GM21737 (cell line): ENCODE results near the gene STEAP3.

ENCODE experiments used
- ATAC-seq: cut with Tn5 transposase; IDR thresholded peaks from one replicate; pipeline ENCODE4 v1.9.1; 2021; ENCODE audit warnings: mild to moderate bottlenecking, moderate library complexity; ENCODE audit not compliant: unreplicated experiment

The STEAP3 gene

DNA sequence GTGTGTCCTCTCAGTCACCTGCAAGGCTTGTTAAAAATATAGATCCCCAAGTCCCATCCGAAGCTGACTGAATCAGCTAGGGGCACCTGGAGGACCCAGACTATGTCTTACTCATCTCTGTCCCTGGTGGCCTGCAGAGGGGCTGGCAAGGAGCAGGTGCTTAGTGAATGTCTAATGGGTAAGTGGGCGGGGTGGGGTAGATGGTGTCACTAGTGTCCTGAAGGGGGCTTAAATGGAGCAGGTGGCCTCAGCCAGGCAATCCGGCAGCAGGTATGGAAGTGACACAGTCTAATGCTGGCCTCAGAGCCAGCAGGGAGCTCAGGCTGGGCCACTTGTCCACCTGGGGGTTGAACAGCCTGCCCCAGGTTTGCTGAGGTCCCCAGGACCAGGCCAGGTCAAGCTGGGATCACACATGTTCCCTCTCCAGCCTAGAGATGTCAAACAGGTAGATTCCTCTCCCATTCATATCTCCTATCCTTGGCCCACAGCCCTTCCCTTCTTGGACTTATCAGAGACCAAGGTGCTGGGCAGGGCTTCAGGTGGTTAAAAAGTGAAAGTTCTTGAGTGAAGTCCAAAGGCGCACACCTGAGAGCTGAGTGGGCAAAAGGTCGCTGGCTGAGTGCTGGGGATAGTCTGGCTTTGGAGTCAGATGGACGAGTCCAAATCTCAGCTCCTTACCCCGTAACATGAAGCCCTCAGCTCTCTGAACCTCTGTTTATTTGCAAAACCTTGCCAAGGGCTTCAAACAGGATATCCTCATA is 1.7 kb downstream of the STEAP3 start:
- no peak for ATAC-seq

DNA sequence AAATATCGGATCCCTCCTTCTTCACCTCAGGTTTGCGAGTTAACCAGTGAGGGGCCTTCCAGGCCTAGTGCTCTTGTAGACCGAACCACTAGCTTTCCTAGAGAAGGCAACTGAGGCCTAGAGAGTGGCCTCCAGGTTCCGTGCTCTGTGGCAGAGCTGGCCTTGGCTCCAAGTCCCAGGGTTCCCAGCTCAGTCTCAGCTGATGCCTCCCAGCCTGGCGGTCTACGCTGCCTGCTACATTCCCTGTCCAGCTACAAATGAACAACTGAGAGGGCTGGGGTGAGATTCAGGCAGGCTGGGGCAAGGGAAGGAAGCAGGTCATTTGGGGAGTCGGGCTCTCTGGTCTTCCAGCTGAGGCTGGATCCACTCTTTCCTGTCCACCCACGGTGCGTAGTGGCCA is 2.3 kb downstream of the STEAP3 start:
- ATAC-seq = no peak

DNA sequence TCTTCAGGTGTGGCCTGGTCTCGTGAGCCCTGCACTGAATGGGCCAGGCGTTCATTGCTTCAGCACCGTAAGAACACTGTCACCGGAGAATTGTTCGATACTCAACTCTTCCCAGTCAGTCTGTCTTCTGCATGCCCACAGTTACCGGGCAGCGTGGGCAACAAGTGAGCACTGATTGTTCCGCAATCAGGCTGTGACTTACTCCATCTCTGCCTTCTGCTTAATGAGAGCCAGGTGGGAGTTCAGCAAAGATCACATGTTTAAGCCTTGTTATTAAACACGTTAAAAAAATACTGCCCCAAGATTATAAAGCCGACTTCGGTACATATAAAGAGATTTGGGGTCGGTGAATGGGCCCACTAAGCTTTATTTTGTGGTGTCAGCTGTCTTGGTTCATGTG is 3.7 kb downstream of the STEAP3 start:
- no peak for ATAC-seq

DNA sequence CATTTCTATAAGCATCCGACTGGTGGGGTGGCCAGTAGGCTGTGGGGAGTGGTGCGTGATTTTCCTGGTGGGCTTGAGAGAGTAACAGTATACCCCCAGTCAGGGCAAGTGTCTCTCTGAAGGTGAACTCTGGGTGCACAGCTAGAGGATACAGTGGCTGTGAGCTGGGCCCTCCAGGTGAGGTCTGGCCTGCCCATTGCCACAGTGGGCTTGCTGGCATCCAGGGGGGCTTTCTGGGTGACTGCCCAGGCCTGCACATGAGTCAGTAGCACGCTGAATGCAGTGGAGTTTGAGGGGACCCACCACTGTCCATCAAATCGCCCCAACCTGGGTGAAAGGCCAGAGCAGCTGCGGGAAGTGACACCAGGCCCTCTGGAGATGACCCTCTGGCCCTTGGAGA is 4.5 kb downstream of the STEAP3 start:
- ATAC-seq = no peak

DNA sequence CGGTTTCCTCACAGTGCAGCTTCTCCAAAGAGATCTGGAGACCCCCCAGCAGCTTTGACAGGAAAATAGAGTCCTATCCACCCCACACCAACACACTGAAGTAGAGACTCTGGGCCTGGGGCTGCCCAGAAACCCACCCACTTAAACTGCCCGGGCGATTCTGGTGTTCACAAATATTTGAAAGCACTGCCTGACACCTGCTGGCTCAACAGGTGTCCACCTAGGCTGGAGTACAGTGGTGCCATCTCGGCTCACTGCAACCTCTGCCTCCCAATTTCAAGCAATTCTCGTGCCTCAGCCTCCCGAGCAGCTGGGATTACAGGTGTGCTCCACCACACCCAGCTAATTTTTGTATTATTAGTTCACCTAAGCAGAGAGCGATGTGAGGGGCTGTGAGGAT is 5.3 kb downstream of the STEAP3 start:
- ATAC-seq = no peak

DNA sequence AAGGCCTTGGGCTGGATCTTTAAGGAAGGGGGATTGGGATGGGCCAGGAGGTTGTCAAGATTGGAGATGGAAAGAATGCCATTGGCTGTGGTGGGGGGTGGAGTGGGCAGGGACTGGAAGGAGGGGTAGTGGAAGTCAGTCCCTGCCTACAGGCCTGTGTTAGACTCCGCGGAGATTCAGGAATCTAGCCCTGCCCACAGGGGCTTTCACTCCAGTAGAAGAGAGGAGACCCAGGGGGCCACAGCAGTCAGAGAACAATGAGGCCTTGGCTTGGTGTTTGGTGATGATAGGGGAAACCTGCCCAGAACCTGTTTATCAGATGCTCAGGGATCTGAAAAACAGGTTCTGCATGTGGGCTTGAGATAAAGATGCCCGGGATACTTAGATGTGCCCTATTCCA is 6.1 kb downstream of the STEAP3 start:
- no peak for ATAC-seq

DNA sequence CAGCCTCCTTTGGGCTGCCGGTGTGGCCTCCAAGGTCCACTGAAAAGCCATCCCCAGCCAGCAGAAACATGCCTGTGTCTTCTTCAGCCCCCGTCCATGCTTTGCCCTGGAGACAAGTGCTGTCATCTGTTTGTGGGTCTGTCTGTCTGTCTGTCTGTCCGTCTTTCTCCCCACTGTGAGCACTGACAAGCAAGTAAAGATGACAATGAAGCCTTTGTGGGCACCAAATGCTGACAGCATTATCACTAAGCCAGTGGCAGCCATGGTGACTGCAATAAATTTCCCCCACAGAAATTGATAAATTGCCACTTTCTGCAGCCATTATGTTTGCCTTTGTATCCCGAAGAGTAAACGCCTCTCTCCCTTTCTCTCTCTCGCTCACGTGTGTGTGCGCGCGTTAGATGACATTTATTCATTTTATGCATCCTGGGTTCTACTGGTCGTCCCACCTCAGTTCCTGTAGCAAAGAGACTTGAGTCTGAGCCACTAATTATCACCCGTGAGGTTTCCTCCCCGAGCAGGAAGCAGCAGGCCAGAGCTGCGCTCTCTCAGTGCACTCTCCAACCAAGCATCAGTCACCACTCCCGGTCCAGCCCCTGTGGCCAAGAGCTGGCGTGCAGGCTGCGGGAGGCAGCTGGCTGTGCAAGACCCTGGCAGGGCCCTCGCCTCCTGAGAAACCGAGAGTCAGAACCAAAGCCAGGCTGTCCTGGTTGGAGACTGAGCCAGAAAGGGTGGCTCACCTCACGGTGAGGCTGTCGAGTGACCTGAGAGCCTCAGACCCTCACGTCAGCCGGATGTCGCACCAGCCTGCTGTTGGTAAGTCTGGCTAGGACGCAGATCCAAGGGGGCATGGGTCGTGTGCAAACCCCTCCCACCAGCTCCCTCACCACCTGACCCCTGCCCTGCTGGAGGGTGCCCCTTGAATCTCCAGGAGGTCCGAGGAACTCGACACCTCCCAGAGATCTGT is 6.9 kb downstream of the STEAP3 start:
- no peak for ATAC-seq

DNA sequence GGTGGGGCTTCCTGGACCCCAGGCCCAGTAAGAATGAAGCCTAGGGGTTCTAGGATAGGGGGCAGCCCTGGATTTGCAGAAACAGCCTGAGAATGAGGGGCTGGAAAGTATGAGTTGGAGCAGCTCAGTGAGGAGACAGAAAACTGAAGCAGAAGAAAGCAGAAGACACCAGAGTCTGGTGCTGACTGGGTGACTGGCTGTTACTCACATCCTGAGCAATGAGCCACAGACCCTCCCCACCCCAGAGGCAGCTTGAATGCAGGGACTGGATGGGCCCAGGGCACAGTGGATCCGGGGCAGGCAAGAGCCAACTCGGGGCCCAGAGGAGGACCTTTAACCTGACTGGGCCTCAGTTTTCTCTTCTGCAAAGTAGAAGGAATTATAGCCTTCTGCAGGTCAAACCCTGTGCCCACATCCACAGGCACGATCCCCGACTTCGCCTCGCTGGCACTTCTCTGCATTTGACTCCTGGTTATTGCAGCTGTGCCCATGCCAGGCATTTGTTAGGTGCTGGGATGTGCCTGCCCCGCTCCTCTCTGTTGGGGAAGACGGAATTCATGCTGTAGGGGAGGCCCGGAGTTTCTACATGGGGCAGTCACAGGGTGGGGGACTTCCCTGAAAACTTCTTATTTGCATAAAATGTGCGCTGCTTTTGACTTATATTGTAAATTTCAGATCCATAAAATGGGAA is 8.5 kb downstream of the STEAP3 start:
- no peak for ATAC-seq

DNA sequence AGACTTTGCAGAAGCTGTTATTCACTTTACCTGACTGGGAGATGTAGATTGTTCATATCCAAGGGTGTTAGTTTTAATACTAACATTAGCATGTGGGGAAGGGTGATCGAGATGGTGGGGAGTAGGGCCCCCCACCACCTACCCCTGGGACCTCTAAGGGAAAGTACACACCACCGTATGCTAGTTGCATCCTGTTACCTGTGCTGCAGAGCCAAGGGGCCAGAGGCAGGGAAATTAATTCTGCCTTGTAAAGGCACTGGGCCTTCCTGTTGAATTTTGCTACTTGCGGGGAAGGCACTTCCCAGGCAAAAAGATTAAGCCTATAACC is 9.0 kb downstream of the STEAP3 start:
- ATAC-seq = no peak

DNA sequence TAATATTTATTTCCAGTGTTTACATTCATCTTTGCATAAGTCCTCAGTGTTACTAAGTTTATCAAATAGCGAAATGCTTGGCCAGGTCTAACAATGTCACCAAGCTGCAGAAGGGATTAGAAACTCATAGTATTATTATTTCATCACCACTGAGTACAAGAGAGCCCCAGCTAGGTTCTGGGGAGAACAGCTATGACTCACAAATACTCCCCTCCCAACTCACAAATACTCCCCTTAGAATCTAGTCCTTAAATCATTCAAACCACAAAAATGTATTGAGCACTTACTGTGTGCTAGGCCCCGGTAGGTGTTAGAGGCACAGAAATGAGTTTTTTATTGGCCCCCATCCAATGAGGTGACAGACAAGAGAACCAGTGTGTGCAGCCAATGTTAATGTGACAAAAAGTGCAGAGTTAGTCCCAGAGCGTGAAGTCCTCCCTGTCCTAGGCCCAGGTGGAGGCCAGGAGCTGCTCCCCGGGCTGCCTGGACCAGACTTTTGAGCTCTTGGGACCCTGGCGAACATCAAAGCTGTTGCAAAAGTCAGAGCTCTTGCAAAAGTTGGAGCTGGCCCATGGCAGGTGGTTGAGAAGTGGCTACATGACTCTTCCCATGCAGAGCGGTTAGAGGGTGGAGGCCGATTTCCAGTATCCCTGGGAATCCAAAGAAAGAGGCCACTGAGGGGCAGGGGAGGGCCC is 9.8 kb downstream of the STEAP3 start:
- no peak for ATAC-seq

DNA sequence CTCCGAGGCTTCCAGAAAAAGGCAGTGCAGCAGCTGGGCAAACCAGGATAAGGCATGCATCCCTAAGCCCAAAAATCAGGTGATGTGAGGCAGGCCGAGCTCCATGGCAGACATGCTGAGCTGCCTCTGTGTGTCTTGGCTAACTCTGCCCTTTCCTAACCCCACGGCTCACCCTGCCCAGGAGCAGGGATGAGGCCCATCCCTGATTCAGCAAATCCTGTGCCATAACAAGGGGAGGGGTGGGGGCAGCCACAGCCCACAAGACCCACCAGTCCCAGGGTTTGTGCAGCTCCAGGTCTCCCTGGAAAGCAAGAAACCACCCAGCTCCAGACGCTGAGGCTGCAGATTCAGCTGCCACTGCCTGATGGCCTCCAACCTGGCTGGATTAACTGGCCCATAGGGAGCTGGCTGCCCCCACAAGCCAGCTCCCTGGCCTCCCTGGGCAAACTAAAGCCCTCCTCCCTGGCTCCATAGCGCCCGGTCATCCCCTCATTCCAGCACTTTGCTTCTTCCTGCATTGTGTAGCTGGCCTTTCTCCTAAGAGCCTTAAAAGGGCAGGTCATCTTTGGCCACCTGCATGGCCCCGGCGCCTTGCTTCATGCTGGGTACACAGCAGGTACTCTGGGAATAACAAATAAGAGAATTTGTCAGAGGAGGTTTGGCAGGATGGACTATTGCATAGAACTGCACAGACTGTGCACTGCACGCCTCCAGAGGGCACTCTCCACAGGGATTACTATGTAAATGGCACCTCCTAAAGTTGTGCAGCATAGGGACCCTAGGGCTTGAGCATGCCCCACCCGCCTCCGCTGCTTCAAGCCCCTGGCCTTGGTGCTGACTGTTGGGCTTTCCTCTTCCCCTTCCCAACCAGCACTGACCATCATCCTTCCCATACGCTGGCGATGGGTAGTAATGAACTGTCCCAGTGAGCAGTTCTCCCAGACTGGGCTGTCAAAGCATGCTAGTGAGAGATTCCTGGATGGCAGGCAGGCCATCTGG is 10.7 kb downstream of the STEAP3 start:
- ATAC-seq = no peak

DNA sequence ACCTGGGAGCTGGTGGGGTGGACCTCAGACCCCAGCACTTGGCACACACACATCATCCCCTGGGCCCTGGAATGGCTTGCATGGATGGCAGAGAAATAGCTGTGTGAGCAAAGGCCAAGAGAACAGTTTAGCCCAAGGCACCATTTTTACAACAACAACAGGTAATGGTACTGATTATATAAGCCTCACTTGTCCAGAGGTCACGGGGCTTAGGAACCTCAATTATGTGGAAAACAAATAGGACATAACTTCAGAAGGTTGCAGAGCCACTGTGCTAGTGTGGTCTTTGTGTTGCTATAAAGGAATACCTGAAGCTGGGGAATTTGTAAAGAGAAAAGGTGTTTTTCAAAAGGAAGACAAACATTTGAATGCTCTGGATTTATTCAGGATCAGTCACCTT is 13.2 kb downstream of the STEAP3 start:
- ATAC-seq = no peak

DNA sequence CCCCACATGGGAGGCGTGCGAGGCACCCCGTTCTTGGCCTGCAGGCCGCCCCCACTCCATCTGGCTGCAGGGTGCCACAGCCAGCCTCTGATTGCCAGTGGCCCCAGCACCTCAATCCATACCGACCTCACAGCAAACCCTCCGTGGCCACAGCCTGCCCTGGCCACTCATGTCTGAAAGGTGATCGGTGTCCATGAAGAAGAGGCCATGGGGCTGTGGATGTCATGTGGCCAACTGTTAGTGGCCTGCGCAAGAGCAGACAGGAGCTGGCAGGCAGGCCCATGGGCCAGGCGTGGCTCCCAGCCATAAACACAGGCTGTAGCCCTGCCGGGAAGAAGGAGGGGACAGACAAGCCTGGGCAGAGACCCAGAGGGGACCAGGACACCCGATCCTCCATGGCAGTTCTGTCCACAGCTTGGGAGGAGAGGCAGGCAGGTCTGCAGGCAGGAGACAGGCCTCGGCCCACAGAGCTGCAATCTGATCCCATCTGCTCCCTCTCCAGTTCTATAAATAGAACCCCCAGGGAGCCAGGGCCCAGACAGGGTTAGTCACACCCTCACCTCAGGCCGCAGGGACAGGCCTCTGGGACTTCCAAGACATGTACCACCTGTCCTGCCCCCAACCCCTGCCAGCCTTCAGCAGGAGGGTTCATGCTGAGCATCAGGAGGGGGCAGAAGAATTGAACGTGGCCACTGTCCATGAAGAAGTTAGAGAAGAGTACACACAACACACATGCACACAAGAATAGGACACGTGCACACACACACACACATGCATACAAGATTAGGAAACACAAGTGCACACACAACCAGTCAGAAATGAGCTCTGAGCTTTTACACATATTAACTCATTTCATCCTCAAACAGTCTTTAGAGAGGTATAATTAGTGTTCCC is 16.9 kb downstream of the STEAP3 start:
- ATAC-seq = no peak

DNA sequence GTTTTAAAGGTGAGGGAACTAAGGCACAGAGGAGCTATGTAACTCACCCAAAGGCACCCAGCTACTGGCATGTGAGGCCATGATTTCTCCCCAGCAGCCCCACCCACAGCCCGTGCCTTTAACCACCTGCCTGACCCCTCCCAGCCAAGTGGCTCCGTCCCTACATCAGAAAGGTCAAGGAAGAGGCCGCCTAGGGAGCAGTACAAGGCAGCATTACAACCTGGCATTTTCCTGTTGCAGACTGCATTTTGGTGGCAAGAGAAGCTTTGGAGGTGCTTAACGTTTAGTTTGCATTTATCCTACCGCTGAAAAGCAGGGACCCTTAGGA is 17.5 kb downstream of the STEAP3 start:
- no peak for ATAC-seq

DNA sequence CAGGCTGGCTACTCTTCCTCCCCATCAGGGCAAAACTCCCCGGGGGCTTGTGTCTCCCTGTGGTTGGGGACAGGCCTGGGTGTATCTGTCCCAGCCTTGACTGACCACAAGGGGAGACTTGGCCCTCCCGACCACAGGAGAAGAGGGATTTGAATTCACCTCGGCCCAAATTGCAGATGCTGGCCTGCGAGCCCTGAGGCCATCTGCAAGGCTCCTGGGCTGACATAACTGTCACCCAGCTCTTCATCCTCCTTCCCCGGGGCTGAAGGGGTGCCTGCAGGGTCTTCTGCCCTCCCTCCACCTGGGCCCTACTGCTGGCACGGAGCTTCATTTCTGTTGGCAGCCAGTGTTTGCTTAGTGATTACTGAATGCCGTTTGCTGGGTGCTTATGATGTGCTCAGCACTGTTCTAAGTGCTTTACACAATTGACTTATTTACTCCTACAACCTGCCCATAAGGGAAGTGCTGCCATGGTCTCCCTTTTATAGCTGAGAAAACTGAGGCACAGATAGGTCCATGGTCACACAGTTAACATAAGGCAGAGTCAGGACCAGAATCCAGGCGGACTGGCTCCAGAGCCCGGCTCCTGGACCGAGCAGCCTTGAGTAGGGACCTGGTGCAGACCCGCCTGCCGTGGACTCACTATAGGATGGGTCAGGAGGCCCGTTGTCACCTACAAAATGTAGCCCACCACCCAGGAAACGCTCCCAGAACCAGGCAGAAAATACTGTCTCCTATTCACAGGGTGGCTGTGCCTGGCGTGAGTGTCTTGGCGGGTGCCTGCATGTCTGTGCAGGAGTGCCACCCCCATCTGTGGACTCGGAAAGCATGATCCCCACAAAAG is 18.9 kb downstream of the STEAP3 start:
- no peak for ATAC-seq

DNA sequence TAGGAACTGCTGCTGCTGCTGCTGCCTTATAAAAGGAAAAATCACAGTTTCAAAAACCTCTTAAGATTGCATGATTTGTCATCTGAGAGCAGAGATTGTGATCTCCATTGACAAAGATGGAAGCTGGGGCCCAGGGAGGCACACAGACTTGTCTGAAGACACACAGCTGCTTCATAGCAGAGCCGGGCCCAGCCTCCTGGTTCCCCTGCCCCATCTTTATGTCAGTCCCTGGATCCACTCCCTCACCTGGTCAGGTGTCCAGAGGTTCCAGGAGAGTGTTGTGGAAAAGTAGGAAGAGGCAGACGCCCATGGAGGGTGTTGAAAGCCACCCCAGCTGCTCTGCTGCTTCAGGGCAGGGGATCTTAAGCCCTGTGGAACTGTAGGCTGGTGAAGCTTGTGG is 20.0 kb downstream of the STEAP3 start:
- no peak for ATAC-seq

DNA sequence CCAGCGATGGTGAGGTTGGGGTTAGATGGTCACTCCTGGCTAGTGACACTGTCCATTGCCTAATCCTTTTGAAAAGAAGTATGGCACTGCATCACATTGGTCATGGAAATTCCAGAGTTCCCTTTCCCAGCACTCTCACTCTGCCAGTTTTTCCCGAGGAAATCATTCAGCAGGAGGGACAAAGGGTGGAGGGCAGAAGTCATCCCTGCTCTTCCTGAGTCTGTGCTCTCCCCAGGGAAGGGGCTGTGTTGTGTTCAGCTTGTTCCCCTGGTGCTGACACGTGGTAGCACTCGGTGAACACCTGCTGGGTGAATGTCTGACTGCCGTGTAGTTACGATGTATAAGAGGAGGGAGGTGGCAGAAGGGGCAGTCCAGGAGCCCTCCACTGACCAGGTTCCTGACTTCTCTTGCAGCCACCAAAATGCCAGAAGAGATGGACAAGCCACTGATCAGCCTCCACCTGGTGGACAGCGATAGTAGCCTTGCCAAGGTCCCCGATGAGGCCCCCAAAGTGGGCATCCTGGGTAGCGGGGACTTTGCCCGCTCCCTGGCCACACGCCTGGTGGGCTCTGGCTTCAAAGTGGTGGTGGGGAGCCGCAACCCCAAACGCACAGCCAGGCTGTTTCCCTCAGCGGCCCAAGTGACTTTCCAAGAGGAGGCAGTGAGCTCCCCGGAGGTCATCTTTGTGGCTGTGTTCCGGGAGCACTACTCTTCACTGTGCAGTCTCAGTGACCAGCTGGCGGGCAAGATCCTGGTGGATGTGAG is 21.6 kb downstream of the STEAP3 start:
- ATAC-seq = no peak
